Esophagus muscularis mucosa (tissue), 4 donors: ENCODE results near the gene PTPRD. TPM values are rescaled to one million over a fixed set of nuclear protein-coding genes. Genes with fewer than 3 reads are reported as not detected.

ENCODE experiments used
- DNase-seq: peaks from one replicate; pipeline ENCODE4 v3.0.0-alpha.2; 2017; ENCODE audit errors: extremely low spot score
- H3K27ac ChIP-seq, 4 donors: fragments of 200-600 bp; sonication (generic); replicated peaks in 1 of 4; 1 replicate in 3 of 4; 2 replicates in 1 of 4; pipeline ENCODE4 v1.5.1; 2016 to 2019; ENCODE audit warnings: mild to moderate bottlenecking in 1 of 4
- H3K27me3 ChIP-seq, 4 donors: fragments of 200-600 bp; sonication (generic); one replicate each; pipeline versions ENCODE4 v1.5.1 to v1.6.0; 2016 to 2019
- H3K36me3 ChIP-seq, 4 donors: fragments of 200-600 bp; sonication (generic); one replicate each; pipeline ENCODE4 v1.5.1; 2016 to 2019
- H3K4me1 ChIP-seq, 4 donors: fragments of 200-600 bp; sonication (generic); one replicate each; pipeline ENCODE4 v1.5.1; 2016 to 2019
- H3K4me3 ChIP-seq, 4 donors: fragments of 200-600 bp; sonication (generic); 1 replicate in 2 of 4; 2 replicates in 2 of 4; pipeline ENCODE4 v1.5.1; 2016 to 2019; ENCODE audit warnings: mild to moderate bottlenecking in 4 of 4, moderate library complexity in 1 of 4
- H3K9me3 ChIP-seq, 4 donors: fragments of 200-600 bp; sonication (generic); 1 replicate in 3 of 4; 2 replicates in 1 of 4; pipeline ENCODE4 v1.5.1; 2016 to 2019
- CTCF ChIP-seq, 3 experiments: fragments of 200-600 bp in 2 of 3; fragments of 450-650 bp in 1 of 3; sonication (generic) in 2 of 3; IDR thresholded peaks; one replicate each; pipeline ENCODE4 v1.5.1; 2017 to 2019; ENCODE audit warnings: antibody characterized with exemption in 3 of 3, mild to moderate bottlenecking in 2 of 3, moderate library complexity in 1 of 3
- EP300 ChIP-seq: sonication (generic); formaldehyde crosslinking; IDR thresholded peaks from one replicate; pipeline ENCODE4 v1.6.1; 2017; ENCODE audit warnings: antibody characterized with exemption
- POLR2A ChIP-seq: fragments of 450-650 bp; IDR thresholded peaks from one replicate; pipeline ENCODE4 v1.6.1; 2017; ENCODE audit warnings: antibody characterized with exemption, moderate library complexity, mild to moderate bottlenecking, low read depth
- POLR2AphosphoS5 ChIP-seq, 2 donors: sonication (generic); formaldehyde crosslinking; IDR thresholded peaks; one replicate each; pipeline ENCODE4 v1.6.1; 2017; ENCODE audit warnings: antibody characterized with exemption in 2 of 2
- WGBS: methylation state at CpG from one replicate; pipeline ENCODE4 v1.1.5; 2018; 5-methylcytosine and 5-hydroxymethylcytosine counted together
- intact Hi-C: fragments of 100-400 bp; cut with DNase I; formaldehyde crosslinking; loops from one replicate; pipeline ENCODE4 v1.15.1; 2023
- total RNA-seq, 4 donors: library from RNA; depleted of rRNA; stranded (reverse); fragments of >200 nt; gene quantifications; one replicate each; pipeline versions ENCODE4 v1.1.0 to v1.2.1, GENCODE V29; 2016

Gene PTPRD
- total RNA-seq, 4 donors from 2014 or later: 4.1 to 6.6 (median 5.0) TPM

- H3K36me3 ChIP-seq: no peaks in the 10 kb centered on the region
- no peak overlapping the region for H3K27ac ChIP-seq
- intact Hi-C loops: no loop called here
- H3K9me3 ChIP-seq: no peaks in the 10 kb centered on the region
- no peak for TF ChIP-seq EP300
- TF ChIP-seq POLR2AphosphoS5 (IDR thresholded peaks at IDR 0.05): no peak
- no peaks in the 10 kb centered on the region for H3K4me1 ChIP-seq
- H3K27me3 ChIP-seq: no peaks in the 10 kb centered on the region
- 89% methylated on average over 4 of the region's 4 CpGs for WGBS
- DNase-seq: no peak
- no peak overlapping the region for H3K4me3 ChIP-seq
Observed at GRCh38 chr9:10259668-10260067, 353.1 kb downstream of the PTPRD start.

- intact Hi-C loops: no loop called here
- 93% methylated on average over 4 of the region's 4 CpGs for WGBS
- DNase-seq: no peak
- Histone ChIP-seq H3K27ac (no peak overlapping the region), H3K27me3 (no peaks in the 10 kb centered on the region), H3K36me3 (no peaks in the 10 kb centered on the region), H3K4me1 (no peaks in the 10 kb centered on the region), H3K4me3 (no peak overlapping the region), H3K9me3 (no peaks in the 10 kb centered on the region)
- no peak for TF ChIP-seq EP300
- no peak for TF ChIP-seq CTCF (IDR thresholded peaks at IDR 0.05)
- no peak for TF ChIP-seq POLR2AphosphoS5 (IDR thresholded peaks at IDR 0.05)
- TF ChIP-seq POLR2A: no peak
Observed at GRCh38 chr9:10255758-10256157, 357.0 kb downstream of the PTPRD start.

GRCh38 chr9:10254338-10254737, 358.5 kb downstream of the PTPRD start:
- no peaks in the 10 kb centered on the region for H3K4me1 ChIP-seq
- no peaks in the 10 kb centered on the region for H3K36me3 ChIP-seq
- 65% methylated on average over 3 of the region's 3 CpGs for WGBS
- intact Hi-C loops: no loop called here
- no peaks in the 10 kb centered on the region for H3K27me3 ChIP-seq
- TF ChIP-seq POLR2A (no peak), EP300 (no peak), CTCF (IDR thresholded peaks at IDR 0.05) (no peak), POLR2AphosphoS5 (IDR thresholded peaks at IDR 0.05) (no peak)
- no peak overlapping the region for H3K27ac ChIP-seq
- no peak for DNase-seq
- no peaks in the 10 kb centered on the region for H3K9me3 ChIP-seq
- no peak overlapping the region for H3K4me3 ChIP-seq

GRCh38 chr9:10253341-10253740, 359.5 kb downstream of the PTPRD start:
- whole genome bisulfite sequencing: 87% methylated on average over 4 of the region's 4 CpGs
- H3K4me3 ChIP-seq: no peak overlapping the region
- H3K27ac ChIP-seq: no peak overlapping the region
- H3K4me1 ChIP-seq: no peaks in the 10 kb centered on the region
- TF ChIP-seq POLR2AphosphoS5 (IDR thresholded peaks at IDR 0.05): no peak
- no peak for TF ChIP-seq POLR2A
- no peak for TF ChIP-seq EP300
- TF ChIP-seq CTCF (IDR thresholded peaks at IDR 0.05): no peak
- intact Hi-C loops: no loop called here
- H3K27me3 ChIP-seq: no peaks in the 10 kb centered on the region
- H3K36me3 ChIP-seq: no peaks in the 10 kb centered on the region
- DNase-seq: no peak
- no peaks in the 10 kb centered on the region for H3K9me3 ChIP-seq

GRCh38 chr9:10252174-10252573, 360.6 kb downstream of the PTPRD start:
- intact Hi-C loops: no loop called here
- H3K36me3 ChIP-seq: no peaks in the 10 kb centered on the region
- H3K27me3 ChIP-seq: no peaks in the 10 kb centered on the region
- H3K9me3 ChIP-seq: no peaks in the 10 kb centered on the region
- DNase-seq: no peak
- no peak for TF ChIP-seq EP300
- TF ChIP-seq POLR2A: no peak
- TF ChIP-seq POLR2AphosphoS5 (IDR thresholded peaks at IDR 0.05): no peak
- no peak for TF ChIP-seq CTCF (IDR thresholded peaks at IDR 0.05)
- no peak overlapping the region for H3K4me3 ChIP-seq
- H3K27ac ChIP-seq: no peak overlapping the region
- H3K4me1 ChIP-seq: no peaks in the 10 kb centered on the region
- WGBS: 89% methylated on average over 2 of the region's 2 CpGs
